Esophagus squamous epithelium (tissue), 5 donors: Measurements from ENCODE around the gene TMEM176B. TPM values are rescaled to one million over a fixed set of nuclear protein-coding genes. Genes with fewer than 3 reads are reported as not detected.

Experiments used
- DNase-seq: peaks from one replicate; lab custom pipeline; 2025; lab: John Stamatoyannopoulos, UW
- H3K27ac ChIP-seq, 4 donors: fragments of 200-600 bp; sonication (generic); one replicate each; pipeline ENCODE4 v1.5.1; 2016 to 2019; ENCODE audit warnings: mild to moderate bottlenecking in 1 of 4
- H3K27me3 ChIP-seq, 4 donors: fragments of 200-600 bp; sonication (generic); 1 replicate in 3 of 4; 2 replicates in 1 of 4; pipeline versions ENCODE4 v1.5.1 to v1.6.0; 2017 to 2021; ENCODE audit warnings: antibody characterized with exemption in 1 of 4
- H3K36me3 ChIP-seq, 3 donors: fragments of 200-600 bp; sonication (generic); one replicate each; pipeline ENCODE4 v1.5.1; 2016 to 2019
- H3K4me1 ChIP-seq, 3 donors: fragments of 200-600 bp; sonication (generic); one replicate each; pipeline ENCODE4 v1.5.1; 2017 to 2019
- H3K4me3 ChIP-seq, 4 donors: fragments of 200-600 bp; sonication (generic); 1 replicate in 3 of 4; 2 replicates in 1 of 4; pipeline ENCODE4 v1.5.1; 2016 to 2019; ENCODE audit warnings: mild to moderate bottlenecking in 2 of 4, moderate library complexity in 1 of 4
- H3K9me3 ChIP-seq, 3 donors: fragments of 200-600 bp; sonication (generic); one replicate each; pipeline ENCODE4 v1.5.1; 2016 to 2019
- CTCF ChIP-seq, 6 experiments: fragments of 450-650 bp in 4 of 6; fragments of 200-600 bp in 2 of 6; sonication (generic) in 2 of 6; IDR thresholded peaks; one replicate each; pipeline ENCODE4 v1.5.1; 2016 to 2019; ENCODE audit warnings: antibody characterized with exemption in 6 of 6, mild to moderate bottlenecking in 4 of 6, moderate library complexity in 4 of 6
- POLR2A ChIP-seq, 4 donors: fragments of 450-650 bp; IDR thresholded peaks; one replicate each; pipeline ENCODE4 v1.6.1; 2017; ENCODE audit warnings: antibody characterized with exemption in 4 of 4, mild to moderate bottlenecking in 4 of 4, moderate library complexity in 3 of 4
- WGBS, 2 donors: methylation state at CpG; one replicate each; pipeline ENCODE4 v1.1.5; 2018; 5-methylcytosine and 5-hydroxymethylcytosine counted together
- intact Hi-C: fragments of 100-400 bp; cut with DNase I; formaldehyde crosslinking; loops from one replicate; pipeline ENCODE4 v1.15.0; 2022
- total RNA-seq, 4 donors: library from RNA; depleted of rRNA; stranded (reverse); fragments of >200 nt; gene quantifications; one replicate each; pipeline ENCODE4 v1.1.0, GENCODE V29; 2016
- donor health status: DM: yes; HTN: yes; CAD: no.

TMEM176B gene
- total RNA-seq, 4 donors from 2014 or later, result 3.3 to 54.9 (median 12.4) TPM

GRCh38 chr7:150801946-150802771 is 2.0 kb upstream of the TMEM176B start:
- 76 to 84% methylated on average over 10 to 11 of the region's 12 CpGs for WGBS, 2 donors
- intact Hi-C loops, result no loop called here
- H3K27me3 ChIP-seq, result peaks cover 0 to 69% (median 6%) of the 10 kb centered on the region in 4 donors
- H3K4me3 ChIP-seq, result peak overlapping the region in 3 of 4 donors; percentile 56 to 71 (median 57)
- peaks cover 0 to 14% (median 0%) of the 10 kb centered on the region in 3 donors for H3K9me3 ChIP-seq
- peak overlapping the region in 3 of 4 donors; percentile 81 to 87 (median 82) for H3K27ac ChIP-seq
- H3K36me3 ChIP-seq, result peaks cover 0 to 30% (median 0%) of the 10 kb centered on the region in 3 donors
- DNase-seq, result no peak
- H3K4me1 ChIP-seq, result peaks cover 0 to 29% (median 0%) of the 10 kb centered on the region in 3 donors
- TF ChIP-seq CTCF (IDR thresholded peaks at IDR 0.05) (no peak), POLR2A (IDR thresholded peaks at IDR 0.05) (no peak)

GRCh38 chr7:150801242-150801945 is 1.2 kb upstream of the TMEM176B start:
- intact Hi-C loops, result no loop called here
- Histone ChIP-seq H3K4me1 (peaks cover 0 to 29% (median 0%) of the 10 kb centered on the region in 3 donors), H3K36me3 (peaks cover 0 to 30% (median 0%) of the 10 kb centered on the region in 3 donors), H3K9me3 (peaks cover 0 to 14% (median 0%) of the 10 kb centered on the region in 3 donors), H3K4me3 (peak overlapping the region; percentile 32 to 71 (median 56)), H3K27ac (peak overlapping the region; percentile 58 to 87 (median 82)), H3K27me3 (peaks cover 0 to 71% (median 6%) of the 10 kb centered on the region in 4 donors)
- WGBS, 2 donors, result 43% methylated on average over 2 of the region's 26 CpGs; no CpG with 5 or more reads in 1 of the 2 donors
- TF ChIP-seq CTCF (IDR thresholded peaks at IDR 0.05), result no peak
- no peak for TF ChIP-seq POLR2A (IDR thresholded peaks at IDR 0.05)
- DNase-seq, result no peak

- intact Hi-C loops, result no loop called here
- Histone ChIP-seq H3K4me1 (peaks cover 0 to 29% (median 0%) of the 10 kb centered on the region in 3 donors), H3K4me3 (peak within 1 kb of the TSS; percentile 32 to 71 (median 56)), H3K36me3 (peaks cover 0 to 25% (median 0%) of the 10 kb centered on the region in 3 donors), H3K27me3 (peaks cover 0 to 78% (median 6%) of the 10 kb centered on the region in 4 donors), H3K27ac (peak within 1 kb of the TSS; percentile 58 to 87 (median 82)), H3K9me3 (peaks cover 0 to 8% (median 0%) of the 10 kb centered on the region in 3 donors)
- no peak for DNase-seq
- no peak for TF ChIP-seq CTCF (IDR thresholded peaks at IDR 0.05)
- no peak for TF ChIP-seq POLR2A (IDR thresholded peaks at IDR 0.05)
- WGBS, 2 donors, result no CpG with 5 or more reads among the region's 54 CpGs
Measured at GRCh38 chr7:150800581-150801241, 547 bp upstream of the TMEM176B start, which contains the start of gene TMEM176A. Gene TMEM176A (plus strand): TSS chr7:150800769. CDS start chr7:150801551, 782 bp downstream.

GRCh38 chr7:150799156-150799555 is 1.0 kb downstream of the TMEM176B start:
- DNase-seq, result no peak
- Histone ChIP-seq H3K4me1 (peaks cover 0 to 29% (median 0%) of the 10 kb centered on the region in 3 donors), H3K9me3 (no peaks in the 10 kb centered on the region), H3K36me3 (peaks cover 0 to 13% (median 0%) of the 10 kb centered on the region in 3 donors), H3K4me3 (peak overlapping the region in 3 of 4 donors; percentile 56 to 71 (median 57)), H3K27me3 (peaks cover 0 to 77% (median 6%) of the 10 kb centered on the region in 4 donors), H3K27ac (peak overlapping the region; percentile 58 to 87 (median 82))
- TF ChIP-seq CTCF (IDR thresholded peaks at IDR 0.05), result no peak
- no peak for TF ChIP-seq POLR2A (IDR thresholded peaks at IDR 0.05)
- 81 to 86% methylated on average over 3 of the region's 3 CpGs for WGBS, 2 donors
- intact Hi-C loops, result no loop called here
